GM13977 (cell line): ENCODE measurements around the gene LCE7A.

ENCODE experiments used
- DNase-seq: peaks from one replicate; pipeline ENCODE4 v3.0.0; 2012; ENCODE audit warnings: low spot score
- in situ Hi-C: fragments of 300-500 bp; cut with MboI; formaldehyde crosslinking; loops from one replicate; pipeline ENCODE4 v1.12.0; 2022; ENCODE audit warnings: low sequenced_read_pairs, low pct_unique_long_range_greater_than_20kb, mixed read lengths, inconsistent platforms; ENCODE audit not compliant: unreplicated experiment
- TF ChIP-seq, protein P1 (sequence below): IDR thresholded peaks from 2 replicates; pipeline ENCODE4 v1.5.1; 2012; ENCODE audit warnings: mild to moderate bottlenecking, control low read depth; ENCODE audit not compliant: insufficient read depth; ENCODE audit errors: extremely low read depth, missing control alignments

LCE7A gene

DNA sequence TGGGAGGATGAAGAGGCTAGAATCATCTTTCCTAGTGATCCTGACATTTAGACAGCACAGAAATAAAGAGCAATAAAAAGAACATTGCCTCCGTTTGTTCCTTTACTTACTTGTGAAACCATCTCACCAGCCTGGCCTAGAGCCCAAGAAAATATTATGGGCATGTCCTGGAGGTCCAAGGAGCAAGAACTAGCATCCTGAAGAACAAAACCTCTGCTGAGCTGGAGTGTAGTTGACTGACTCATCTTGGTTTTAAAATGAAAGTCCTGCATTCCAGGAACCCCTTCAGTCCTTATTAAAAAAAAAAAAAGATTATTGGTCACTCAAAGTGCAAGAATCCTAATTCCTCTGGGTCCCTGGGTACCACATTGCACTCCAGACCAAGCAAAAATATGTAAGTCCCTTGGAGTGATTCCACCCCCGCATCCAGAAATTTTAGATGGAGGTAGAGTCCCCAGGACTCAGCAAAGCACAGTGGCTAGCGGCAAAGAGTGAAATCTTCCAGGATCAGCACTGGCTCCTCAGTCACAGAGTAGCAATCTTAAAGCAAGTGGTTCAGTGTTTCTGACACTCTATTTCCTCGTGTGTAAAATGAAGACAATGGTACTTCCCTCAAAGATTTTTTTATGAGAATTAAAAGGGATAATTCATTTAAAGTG is 25.3 kb downstream of the LCE7A start:
- TF ChIP-seq, protein P1, sequence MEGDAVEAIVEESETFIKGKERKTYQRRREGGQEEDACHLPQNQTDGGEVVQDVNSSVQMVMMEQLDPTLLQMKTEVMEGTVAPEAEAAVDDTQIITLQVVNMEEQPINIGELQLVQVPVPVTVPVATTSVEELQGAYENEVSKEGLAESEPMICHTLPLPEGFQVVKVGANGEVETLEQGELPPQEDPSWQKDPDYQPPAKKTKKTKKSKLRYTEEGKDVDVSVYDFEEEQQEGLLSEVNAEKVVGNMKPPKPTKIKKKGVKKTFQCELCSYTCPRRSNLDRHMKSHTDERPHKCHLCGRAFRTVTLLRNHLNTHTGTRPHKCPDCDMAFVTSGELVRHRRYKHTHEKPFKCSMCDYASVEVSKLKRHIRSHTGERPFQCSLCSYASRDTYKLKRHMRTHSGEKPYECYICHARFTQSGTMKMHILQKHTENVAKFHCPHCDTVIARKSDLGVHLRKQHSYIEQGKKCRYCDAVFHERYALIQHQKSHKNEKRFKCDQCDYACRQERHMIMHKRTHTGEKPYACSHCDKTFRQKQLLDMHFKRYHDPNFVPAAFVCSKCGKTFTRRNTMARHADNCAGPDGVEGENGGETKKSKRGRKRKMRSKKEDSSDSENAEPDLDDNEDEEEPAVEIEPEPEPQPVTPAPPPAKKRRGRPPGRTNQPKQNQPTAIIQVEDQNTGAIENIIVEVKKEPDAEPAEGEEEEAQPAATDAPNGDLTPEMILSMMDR: no peak
- in situ Hi-C loops: no loop called here
- DNase-seq: no peak

DNA sequence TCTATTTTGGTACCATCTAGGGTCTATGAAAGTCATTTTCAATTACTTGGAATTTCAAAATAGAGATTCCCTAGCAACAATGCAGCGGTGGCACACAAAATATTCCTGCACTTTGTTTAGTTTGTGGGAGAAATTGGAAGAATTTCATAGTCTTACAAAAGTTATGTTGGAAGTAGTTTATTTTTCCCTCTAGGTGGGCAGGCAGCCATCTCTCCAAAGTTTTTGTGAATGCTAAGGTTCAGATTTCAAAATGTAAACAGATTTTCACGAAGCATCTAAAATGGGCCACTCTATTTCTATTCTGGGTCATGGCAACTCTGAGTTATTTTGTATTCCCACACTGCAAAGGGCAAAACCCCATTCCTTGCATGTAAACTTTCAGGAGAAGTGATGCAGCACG is 26.3 kb downstream of the LCE7A start:
- in situ Hi-C loops: no loop called here
- TF ChIP-seq, protein P1: no peak
- DNase-seq: no peak

DNA sequence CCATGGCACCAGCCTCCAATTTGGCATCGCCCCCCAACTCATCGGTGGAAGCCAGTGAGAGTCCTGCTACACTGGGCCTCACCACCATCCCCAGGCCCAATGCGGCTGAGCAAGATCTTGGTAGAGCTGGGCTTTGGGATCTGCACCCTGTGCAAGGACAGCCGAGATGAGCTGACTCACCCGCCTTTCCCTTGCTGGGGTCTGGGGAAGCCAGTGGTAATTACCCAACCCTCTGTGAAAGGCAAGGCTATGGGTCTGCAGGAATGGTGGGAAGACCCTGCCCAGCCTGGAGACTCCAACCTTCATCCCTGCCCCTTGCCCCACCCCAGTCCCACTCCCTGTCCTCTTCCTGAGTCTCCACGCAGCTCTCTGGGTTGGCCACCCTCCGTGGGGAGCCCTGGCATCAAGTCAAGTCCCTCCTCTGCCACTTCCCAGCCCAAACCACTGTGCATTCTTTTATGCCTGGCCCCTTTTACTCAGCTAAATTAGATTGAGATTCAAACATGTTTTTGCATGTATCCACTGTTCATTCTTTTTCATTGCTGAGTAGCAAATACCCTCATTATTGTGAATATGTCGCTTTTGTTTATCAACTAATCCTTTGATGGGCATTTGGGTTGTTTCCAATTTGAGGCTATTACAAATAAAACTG is 27.1 kb downstream of the LCE7A start:
- TF ChIP-seq, protein P1: no peak
- in situ Hi-C loops: no loop called here
- no peak for DNase-seq

DNA sequence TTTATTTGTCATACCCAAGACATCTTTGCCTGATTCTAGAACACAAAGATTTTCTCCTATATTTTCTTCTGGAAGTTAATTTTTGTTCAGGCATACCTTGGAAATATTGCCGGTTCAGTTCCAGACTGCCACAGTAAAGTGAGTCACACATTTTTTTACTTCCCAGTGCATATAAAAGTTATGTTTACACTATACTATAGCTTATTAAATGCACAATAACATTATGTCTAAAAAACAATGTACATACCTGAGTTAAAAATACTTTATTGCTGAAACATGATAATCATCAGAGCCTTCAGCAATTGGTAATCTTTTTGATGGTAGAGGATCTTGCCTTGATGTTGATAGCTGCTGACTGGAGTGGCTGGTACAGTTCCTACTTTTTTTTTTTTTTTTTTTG is 28.3 kb downstream of the LCE7A start:
- in situ Hi-C loops: no loop called here
- DNase-seq: no peak
- TF ChIP-seq, protein P1: no peak

GRCh38 chr1:152899027-152899426 is 39.2 kb downstream of the LCE7A start:
- in situ Hi-C loops: no loop called here
- no peak for DNase-seq
- TF ChIP-seq, protein P1: no peak

- in situ Hi-C loops: no loop called here
These were observed 40.1 kb downstream of the LCE7A start for GRCh38 chr1:152899883-152900282.

More at GRCh38 chr1:152899883-152900282, 40.1 kb downstream of the LCE7A start:
- DNase-seq: no peak
- TF ChIP-seq, protein P1: no peak
